Natural killer cell treated with Interleukin-12 subunit alpha and Interleukin-12 subunit beta and Interleukin-15 and Interleukin-18, amount 100 ng/mL, for 72 hours (primary cell): ENCODE results near the gene RAB3GAP2. TPM values are rescaled to one million over a fixed set of nuclear protein-coding genes. Genes with fewer than 3 reads are reported as not detected.
"Not testable (repeated sequence)": the region's sequence is repeated elsewhere in the genome, so short reads cannot be mapped to it uniquely, and the experiment has no call there.

Source experiments
- ATAC-seq, 2 donors: fragments of 150-1000 bp; cut with Tn5 transposase in 1 of 2; sonication (Bioruptor Pico), chemical (Tn5 transposase) in 1 of 2; 2 replicates each; pipeline ENCODE4 v1.10.0; 2021
- DNase-seq: peaks from one replicate; pipeline ENCODE4 v3.0.0; 2022; ENCODE audit warnings: low spot score
- H3K27ac Mint-ChIP-seq, 2 donors: 1 replicate in 1 of 2; 2 replicates in 1 of 2; pipeline ENCODE4 v1.8.0; 2022; ENCODE audit warnings: mixed read lengths in 2 of 2, mild to moderate bottlenecking in 1 of 2, moderate library complexity in 1 of 2
- H3K27me3 Mint-ChIP-seq, 2 donors: 1 replicate in 1 of 2; 2 replicates in 1 of 2; pipeline ENCODE4 v1.8.0; 2022; ENCODE audit warnings: mixed read lengths in 2 of 2
- H3K36me3 Mint-ChIP-seq: one replicate; pipeline ENCODE4 v1.8.0; 2022; ENCODE audit warnings: mixed read lengths
- H3K4me1 Mint-ChIP-seq, 2 donors: 1 replicate in 1 of 2; 2 replicates in 1 of 2; pipeline ENCODE4 v1.8.0; 2022; ENCODE audit warnings: low read depth in 2 of 2, mixed read lengths in 2 of 2, mild to moderate bottlenecking in 1 of 2
- H3K4me3 Mint-ChIP-seq: one replicate; pipeline ENCODE4 v1.8.0; 2022; ENCODE audit warnings: mixed read lengths
- H3K9me3 Mint-ChIP-seq: 2 replicates; pipeline ENCODE4 v1.8.0; 2022; ENCODE audit warnings: mixed read lengths
- total RNA-seq, 2 donors: library from RNA; stranded (reverse); gene quantifications; one replicate each; pipeline ENCODE4 v1.2.3, GENCODE V29; 2022

Gene RAB3GAP2
- total RNA-seq, 2 donors from 2014 or later = 50.0 to 63.7 TPM

DNA sequence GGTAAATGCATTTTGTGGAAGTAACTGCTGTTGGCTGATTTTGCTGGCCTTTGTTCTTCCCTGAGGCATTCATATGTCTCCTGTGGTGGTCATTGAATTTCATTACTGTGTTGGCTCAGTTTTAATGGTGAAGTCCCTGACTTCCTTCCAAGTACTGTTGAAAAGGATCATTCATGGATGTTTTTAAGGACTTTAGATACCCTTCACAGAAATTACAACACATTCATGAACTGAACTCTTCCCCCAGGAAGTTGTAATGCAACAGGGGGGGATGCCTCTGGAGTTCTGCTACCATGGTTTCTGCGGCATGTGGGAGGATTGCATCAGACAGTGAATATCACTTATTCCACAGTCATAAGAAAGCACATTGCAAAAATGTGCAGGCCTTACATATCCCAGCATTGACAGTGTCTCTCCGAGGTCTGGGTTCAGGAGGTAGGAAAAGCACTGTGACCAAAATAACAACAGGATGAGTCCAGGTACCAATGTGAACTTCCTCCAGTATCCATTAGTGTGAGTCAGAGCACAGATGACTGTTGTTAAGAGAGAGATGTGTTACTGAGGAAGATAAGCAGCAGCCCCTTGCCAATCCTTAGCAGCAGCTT, 2.1 kb upstream of the RAB3GAP2 start:
- ATAC-seq (no peak), DNase-seq (no peak)
- Mint-ChIP-seq H3K4me3 (no peak overlapping the region), H3K4me1 (peaks cover 3 to 5% of the 10 kb centered on the region in 2 donors), H3K27me3 (peaks cover 28 to 34% of the 10 kb centered on the region in 2 donors), H3K36me3 (no peaks in the 10 kb centered on the region), H3K9me3 (no peaks in the 10 kb centered on the region), H3K27ac (no peak overlapping the region)

GRCh38 chr1:220272841-220273090, 513 bp upstream of the RAB3GAP2 start:
- DNase-seq (no peak), ATAC-seq (no peak)
- H3K36me3 Mint-ChIP-seq = peaks cover 4% of the 10 kb centered on the region
- H3K4me1 Mint-ChIP-seq = peaks cover 11 to 16% of the 10 kb centered on the region in 2 donors
- peaks cover 25 to 28% of the 10 kb centered on the region in 2 donors for H3K27me3 Mint-ChIP-seq
- no peak overlapping the region for H3K4me3 Mint-ChIP-seq
- H3K9me3 Mint-ChIP-seq = no peaks in the 10 kb centered on the region
- H3K27ac Mint-ChIP-seq = no peak overlapping the region

GRCh38 chr1:220271706-220272046, 577 bp downstream of the RAB3GAP2 start:
- no peak for DNase-seq
- Mint-ChIP-seq H3K27ac (no peak overlapping the region), H3K36me3 (peaks cover 12% of the 10 kb centered on the region), H3K4me1 (peaks cover 17 to 22% of the 10 kb centered on the region in 2 donors), H3K9me3 (no peaks in the 10 kb centered on the region), H3K27me3 (peaks cover 20 to 21% of the 10 kb centered on the region in 2 donors), H3K4me3 (no peak overlapping the region)
- ATAC-seq = no peak

- no peak for DNase-seq
- H3K27ac Mint-ChIP-seq = no peak overlapping the region
These were observed 3.2 kb downstream of the RAB3GAP2 start for GRCh38 chr1:220269036-220269435.

GRCh38 chr1:220267630-220268029, 4.6 kb downstream of the RAB3GAP2 start:
- peaks cover 17% of the 10 kb centered on the region for H3K36me3 Mint-ChIP-seq
- H3K4me3 Mint-ChIP-seq = no peak overlapping the region
- H3K4me1 Mint-ChIP-seq = peaks cover 17 to 18% of the 10 kb centered on the region in 2 donors
- H3K27ac Mint-ChIP-seq = no peak overlapping the region
- no peaks in the 10 kb centered on the region for H3K27me3 Mint-ChIP-seq
- H3K9me3 Mint-ChIP-seq = no peaks in the 10 kb centered on the region
- no peak for ATAC-seq
- no peak for DNase-seq

More at GRCh38 chr1:220269036-220269435, 3.2 kb downstream of the RAB3GAP2 start:
- no peaks in the 10 kb centered on the region for H3K27me3 Mint-ChIP-seq
- peaks cover 20 to 22% of the 10 kb centered on the region in 2 donors for H3K4me1 Mint-ChIP-seq
- H3K36me3 Mint-ChIP-seq = peaks cover 12% of the 10 kb centered on the region
- ATAC-seq = no peak
- no peaks in the 10 kb centered on the region for H3K9me3 Mint-ChIP-seq
- peak overlapping the region; percentile 46 for H3K4me3 Mint-ChIP-seq

DNA sequence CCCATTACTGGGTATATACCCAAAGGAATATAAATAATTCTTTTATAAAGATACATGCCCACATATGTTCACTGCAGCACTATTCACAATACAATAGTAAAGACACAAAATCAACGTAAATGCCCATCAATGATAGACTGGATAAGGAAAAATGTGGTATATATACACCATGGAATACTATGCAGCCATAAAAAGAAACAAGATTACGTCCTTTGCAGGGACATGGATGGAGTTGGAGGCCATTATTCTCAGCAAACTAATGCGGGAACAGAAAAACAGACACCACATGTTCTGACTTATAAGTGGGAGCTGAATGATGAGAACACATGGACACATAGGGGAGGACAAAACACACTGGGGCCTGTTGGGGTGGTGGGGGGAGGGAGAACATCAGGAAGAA, 12.0 kb downstream of the RAB3GAP2 start:
- not testable (repeated sequence) for DNase-seq, ATAC-seq, H3K9me3 Mint-ChIP-seq, H3K4me3 Mint-ChIP-seq, H3K27ac Mint-ChIP-seq, H3K27me3 Mint-ChIP-seq
- H3K4me1 Mint-ChIP-seq = peaks cover 38 to 40% of the 10 kb centered on the region in 2 donors
- peaks cover 21% of the 10 kb centered on the region for H3K36me3 Mint-ChIP-seq

GRCh38 chr1:220259756-220260155, 12.5 kb downstream of the RAB3GAP2 start:
- not testable (repeated sequence) for H3K9me3 Mint-ChIP-seq, ATAC-seq, DNase-seq, H3K4me3 Mint-ChIP-seq, H3K27ac Mint-ChIP-seq, H3K27me3 Mint-ChIP-seq
- H3K36me3 Mint-ChIP-seq = peaks cover 21% of the 10 kb centered on the region
- peaks cover 39 to 41% of the 10 kb centered on the region in 2 donors for H3K4me1 Mint-ChIP-seq

- peaks cover 40 to 49% of the 10 kb centered on the region in 2 donors for H3K4me1 Mint-ChIP-seq
- H3K27me3 Mint-ChIP-seq, H3K4me3 Mint-ChIP-seq, DNase-seq, ATAC-seq, H3K9me3 Mint-ChIP-seq: not testable (repeated sequence)
- H3K36me3 Mint-ChIP-seq = peaks cover 27% of the 10 kb centered on the region
- H3K27ac Mint-ChIP-seq = peak overlapping the region in 1 of 2 donors; percentile 21
These were observed 16.1 kb downstream of the RAB3GAP2 start for GRCh38 chr1:220256194-220256593.

GRCh38 chr1:220255204-220255603, 17.0 kb downstream of the RAB3GAP2 start:
- Mint-ChIP-seq H3K9me3 (no peaks in the 10 kb centered on the region), H3K4me1 (peaks cover 39 to 49% of the 10 kb centered on the region in 2 donors), H3K36me3 (peaks cover 34% of the 10 kb centered on the region), H3K4me3 (no peak overlapping the region), H3K27me3 (no peaks in the 10 kb centered on the region), H3K27ac (no peak overlapping the region)
- no peak for DNase-seq
- no peak for ATAC-seq

GRCh38 chr1:220253290-220253689, 19.0 kb downstream of the RAB3GAP2 start:
- ATAC-seq = peak; percentile 85 to 90
- H3K9me3 Mint-ChIP-seq, H3K27me3 Mint-ChIP-seq, H3K4me3 Mint-ChIP-seq, H3K27ac Mint-ChIP-seq, DNase-seq: not testable (repeated sequence)
- Mint-ChIP-seq H3K36me3 (peaks cover 49% of the 10 kb centered on the region), H3K4me1 (peaks cover 27 to 42% of the 10 kb centered on the region in 2 donors)

DNA sequence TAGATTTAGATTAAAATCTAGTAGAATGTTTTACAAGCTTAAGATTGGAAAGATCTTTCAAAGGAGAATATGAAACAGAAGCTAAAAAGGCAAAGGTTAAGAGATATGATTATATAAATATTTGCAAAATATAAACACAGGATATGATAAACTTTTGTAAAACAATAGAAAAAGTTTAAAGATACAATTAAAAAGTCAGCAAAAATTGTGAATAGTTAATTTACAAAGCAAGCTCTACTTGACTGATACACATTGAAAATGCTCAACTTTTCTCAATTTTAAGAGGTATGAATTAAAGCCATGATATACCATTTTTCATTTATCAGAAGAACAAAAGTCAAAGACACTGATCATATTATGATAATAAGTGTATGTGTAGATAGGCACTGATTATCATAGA, 21.0 kb downstream of the RAB3GAP2 start:
- Mint-ChIP-seq H3K4me1 (peaks cover 21 to 22% of the 10 kb centered on the region in 2 donors), H3K36me3 (peaks cover 60% of the 10 kb centered on the region)

DNA sequence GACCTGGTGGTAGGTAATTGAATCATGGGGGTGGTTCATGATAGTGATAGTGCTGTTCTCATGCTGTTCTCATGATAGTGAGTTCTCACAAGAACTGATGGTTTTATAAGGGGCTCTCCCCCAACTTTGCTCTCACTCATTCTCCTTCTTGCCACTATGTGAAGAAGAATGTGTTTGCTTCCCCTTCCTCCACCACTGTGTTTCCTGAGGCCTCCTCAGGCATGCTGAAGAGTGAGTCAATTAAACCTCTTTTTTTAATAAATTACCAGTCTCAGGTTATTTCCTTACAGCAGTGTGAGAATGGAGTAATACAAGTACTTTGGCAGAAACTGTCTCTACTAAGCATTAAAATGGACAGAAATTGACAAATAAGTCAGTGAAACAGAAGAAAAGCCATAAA, 21.6 kb downstream of the RAB3GAP2 start:
- no peak for ATAC-seq
- no peak overlapping the region for H3K27ac Mint-ChIP-seq
- H3K36me3 Mint-ChIP-seq = peaks cover 58% of the 10 kb centered on the region
- H3K9me3 Mint-ChIP-seq = peaks cover 13% of the 10 kb centered on the region
- H3K4me1 Mint-ChIP-seq = peaks cover 16 to 17% of the 10 kb centered on the region in 2 donors
- DNase-seq = no peak
- H3K4me3 Mint-ChIP-seq = no peak overlapping the region
- H3K27me3 Mint-ChIP-seq = no peaks in the 10 kb centered on the region

More for the DNA sequence above, 21.0 kb downstream of the RAB3GAP2 start:
- Mint-ChIP-seq H3K4me3 (no peak overlapping the region), H3K27me3 (no peaks in the 10 kb centered on the region), H3K27ac (no peak overlapping the region), H3K9me3 (peaks cover 13% of the 10 kb centered on the region)
- ATAC-seq (no peak), DNase-seq (no peak)

- Mint-ChIP-seq H3K36me3 (peaks cover 58% of the 10 kb centered on the region), H3K27ac (no peak overlapping the region), H3K4me3 (no peak overlapping the region), H3K4me1 (peaks cover 9 to 18% of the 10 kb centered on the region in 2 donors), H3K27me3 (no peaks in the 10 kb centered on the region), H3K9me3 (peaks cover 15% of the 10 kb centered on the region)
- no peak for ATAC-seq
- no peak for DNase-seq
These were observed 22.7 kb downstream of the RAB3GAP2 start for GRCh38 chr1:220249522-220249921.

GRCh38 chr1:220248715-220249265, 23.5 kb downstream of the RAB3GAP2 start:
- ATAC-seq, H3K27ac Mint-ChIP-seq: not testable (repeated sequence)
- H3K9me3 Mint-ChIP-seq = peaks cover 19% of the 10 kb centered on the region

More at GRCh38 chr1:220248715-220249265, 23.5 kb downstream of the RAB3GAP2 start:
- not testable (repeated sequence) for DNase-seq, H3K4me3 Mint-ChIP-seq, H3K27me3 Mint-ChIP-seq
- H3K4me1 Mint-ChIP-seq = peaks cover 15 to 25% of the 10 kb centered on the region in 2 donors
- H3K36me3 Mint-ChIP-seq = peaks cover 57% of the 10 kb centered on the region
